WI38 (cell line): ENCODE results near the gene LRRC58.
A peak's percentile ranks its signal among the peaks of the same experiment; 100 is the strongest.

ENCODE experiments used
- H3K4me3 ChIP-seq: 2 replicates; pipeline ENCODE4 v1.5.1; 2011; ENCODE audit warnings: low read depth, mild to moderate bottlenecking, control low read depth, low read length
- CTCF ChIP-seq: IDR thresholded peaks from 2 replicates; pipeline ENCODE4 v1.5.1; 2012; ENCODE audit warnings: low read depth, mild to moderate bottlenecking, control low read depth, low read length

Gene LRRC58

GRCh38 chr3:120353463-120353862, 4.3 kb upstream of the LRRC58 start:
- no peak overlapping the region for H3K4me3 ChIP-seq
- TF ChIP-seq CTCF = no peak

- no peak overlapping the region for H3K4me3 ChIP-seq
- no peak for TF ChIP-seq CTCF
Measured at GRCh38 chr3:120352017-120352416, 2.9 kb upstream of the LRRC58 start.

- H3K4me3 ChIP-seq = peak overlapping the region; percentile 78
- no peak for TF ChIP-seq CTCF
Measured at GRCh38 chr3:120350401-120350941, 1.3 kb upstream of the LRRC58 start.

- H3K4me3 ChIP-seq = peak overlapping the region; percentile 78
- TF ChIP-seq CTCF = no peak
Measured at GRCh38 chr3:120349855-120350125, 636 bp upstream of the LRRC58 start.

- peak overlapping the region; percentile 78 for H3K4me3 ChIP-seq
- no peak; the same call in 1 of the 2 replicates for TF ChIP-seq CTCF
Measured at GRCh38 chr3:120348065-120348990, 826 bp downstream of the LRRC58 start.

GRCh38 chr3:120344349-120344748, 4.8 kb downstream of the LRRC58 start:
- no peak for TF ChIP-seq CTCF
- H3K4me3 ChIP-seq = no peak overlapping the region

GRCh38 chr3:120341658-120342346, 7.4 kb downstream of the LRRC58 start:
- no peak for TF ChIP-seq CTCF
- no peak overlapping the region for H3K4me3 ChIP-seq
